GM21390 (cell line): ENCODE data around the gene CDC20B.

ENCODE experiments used
- ATAC-seq: cut with Tn5 transposase; IDR thresholded peaks from one replicate; pipeline ENCODE4 v1.9.1; 2021; ENCODE audit not compliant: unreplicated experiment

Gene CDC20B, protein sequence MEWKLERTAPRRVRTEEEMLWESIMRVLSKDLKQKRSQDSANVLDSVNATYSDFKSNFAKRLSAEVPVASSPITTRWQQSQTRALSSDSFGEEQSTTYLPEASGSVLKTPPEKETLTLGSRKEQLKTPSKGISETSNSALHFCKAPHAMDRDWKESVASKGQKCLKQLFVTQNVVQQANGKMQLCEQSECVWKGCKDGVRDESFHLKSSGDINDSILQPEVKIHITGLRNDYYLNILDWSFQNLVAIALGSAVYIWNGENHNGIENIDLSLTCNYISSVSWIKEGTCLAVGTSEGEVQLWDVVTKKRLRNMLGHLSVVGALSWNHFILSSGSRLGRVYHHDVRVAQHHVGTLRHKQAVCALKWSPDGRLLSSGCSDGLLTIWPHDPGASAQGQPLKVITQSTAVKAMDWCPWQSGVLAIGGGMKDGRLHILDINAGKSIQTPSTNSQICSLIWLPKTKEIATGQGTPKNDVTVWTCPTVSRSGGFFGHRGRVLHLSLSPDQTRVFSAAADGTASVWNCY

DNA sequence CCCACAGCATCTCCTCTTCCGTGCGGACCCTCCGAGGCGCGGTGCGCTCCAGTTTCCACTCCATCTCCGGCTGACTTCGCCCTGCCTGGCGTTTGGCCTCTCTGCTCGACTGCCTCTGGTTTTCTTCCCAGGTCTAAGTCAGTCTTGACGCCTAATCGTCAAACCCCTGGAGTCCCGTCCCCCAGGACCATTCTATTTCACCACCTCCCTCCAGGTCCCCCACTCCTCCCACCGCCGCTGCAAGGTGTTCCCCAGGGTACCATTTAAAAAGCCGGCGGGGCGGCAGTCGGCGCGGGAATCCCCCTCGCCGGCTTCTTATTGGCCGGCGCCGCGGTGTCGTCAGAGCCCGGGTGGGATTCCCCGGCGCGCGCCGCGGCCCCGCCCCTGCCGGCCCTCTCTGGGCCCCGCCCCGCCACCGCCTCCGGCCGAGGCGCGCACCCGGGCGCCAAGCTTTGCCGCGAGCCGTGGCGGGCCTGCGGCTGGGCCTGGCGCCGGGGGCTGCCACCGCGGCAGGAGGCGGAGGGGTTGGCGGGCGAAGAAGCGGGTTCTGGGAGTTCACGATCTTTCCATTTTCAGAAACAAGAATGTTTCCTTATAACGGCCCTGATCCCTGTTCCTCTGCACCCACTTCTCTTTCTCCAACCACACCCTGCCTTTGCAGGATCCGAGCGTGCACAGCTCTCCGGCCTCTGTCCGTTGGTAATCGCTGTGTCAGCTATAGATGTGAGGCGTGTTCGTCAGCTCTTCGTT lies at the start of gene CDC20B:
Gene CDC20B, minus strand, starts transcription at position 241 of the 750 bp plus-strand sequence. Its CDS starts 177 bp downstream, at position 64.
- peak; percentile 89 for ATAC-seq

DNA sequence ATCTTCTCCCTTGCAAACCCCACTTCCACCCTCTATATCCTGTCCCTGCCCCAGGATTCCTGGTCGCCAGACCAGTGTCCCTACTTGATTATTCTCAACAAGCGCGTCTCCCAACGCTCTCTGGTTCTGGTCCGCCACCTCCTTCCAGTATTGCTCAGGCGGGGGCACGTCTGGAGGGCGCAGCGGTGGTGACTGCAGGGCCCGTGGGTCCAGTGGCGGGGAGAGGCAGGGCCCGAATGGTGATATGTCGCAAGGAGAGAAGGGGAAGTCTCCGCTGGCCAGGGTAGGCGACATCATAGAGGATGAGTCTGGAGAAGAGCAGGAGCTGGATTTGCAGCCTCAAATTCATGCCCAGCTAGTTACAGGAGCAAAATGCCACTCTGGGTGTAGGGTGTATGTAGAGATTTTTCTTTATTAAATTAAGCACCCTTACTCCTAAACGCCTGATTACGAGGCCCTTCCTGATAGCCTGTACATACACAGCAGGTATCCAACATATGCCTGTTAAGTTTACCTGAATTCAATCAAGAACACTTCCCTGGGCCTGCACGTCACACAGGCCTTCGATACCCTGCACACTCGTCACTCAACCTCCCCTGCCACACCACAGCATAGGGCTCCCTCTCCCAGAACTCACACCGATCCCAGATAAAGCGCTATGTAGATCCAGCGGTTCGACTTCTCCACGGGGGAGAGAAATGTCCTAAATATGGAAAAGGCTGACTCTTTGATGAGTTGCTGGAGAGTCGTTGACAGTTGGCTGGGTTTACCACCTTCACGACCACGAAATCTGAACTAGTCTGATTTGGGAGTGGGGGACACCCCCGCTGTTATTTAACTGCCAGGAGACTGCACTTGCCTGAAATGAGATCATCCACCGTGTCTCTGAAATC lies 49.4 kb upstream of the CDC20B start:
- ATAC-seq, result no peak

DNA sequence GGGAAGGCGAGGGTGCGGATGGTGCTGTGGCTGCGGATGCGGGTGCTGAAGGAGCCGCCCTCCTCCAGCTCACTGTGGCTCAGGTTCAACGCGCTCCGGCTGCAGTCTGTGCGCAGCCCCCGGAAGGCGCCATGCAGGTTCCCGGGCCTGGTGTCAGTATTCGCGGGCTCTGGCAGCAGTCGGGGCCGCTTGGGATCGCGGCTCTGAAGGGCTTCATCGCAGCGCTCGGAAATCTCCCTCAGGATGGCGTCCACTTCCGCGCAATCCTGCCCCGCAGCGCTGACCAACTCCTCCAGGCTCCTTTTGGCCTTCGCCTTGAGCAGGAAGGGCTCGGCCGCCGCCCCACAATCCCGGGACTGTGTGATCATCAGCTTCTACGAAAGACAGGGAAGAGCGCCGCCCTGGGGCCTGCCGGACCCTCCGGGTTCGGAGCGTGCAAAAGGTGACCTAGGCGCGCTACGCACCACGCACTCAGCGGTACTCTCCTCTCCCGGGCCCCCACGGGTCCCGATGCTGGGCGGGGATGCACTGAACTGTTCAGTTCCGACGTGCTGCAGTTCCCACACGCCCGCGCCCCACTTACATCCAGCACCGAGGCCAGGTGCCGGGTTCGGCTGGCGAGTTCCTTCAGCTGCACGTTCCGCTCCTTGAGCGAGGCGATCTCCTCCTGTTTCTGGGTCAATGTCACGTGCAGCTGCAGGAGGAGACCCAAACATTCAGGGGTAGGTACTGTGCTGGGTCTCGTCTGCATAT lies 47.6 kb upstream of the CDC20B start:
- ATAC-seq, result no peak

DNA sequence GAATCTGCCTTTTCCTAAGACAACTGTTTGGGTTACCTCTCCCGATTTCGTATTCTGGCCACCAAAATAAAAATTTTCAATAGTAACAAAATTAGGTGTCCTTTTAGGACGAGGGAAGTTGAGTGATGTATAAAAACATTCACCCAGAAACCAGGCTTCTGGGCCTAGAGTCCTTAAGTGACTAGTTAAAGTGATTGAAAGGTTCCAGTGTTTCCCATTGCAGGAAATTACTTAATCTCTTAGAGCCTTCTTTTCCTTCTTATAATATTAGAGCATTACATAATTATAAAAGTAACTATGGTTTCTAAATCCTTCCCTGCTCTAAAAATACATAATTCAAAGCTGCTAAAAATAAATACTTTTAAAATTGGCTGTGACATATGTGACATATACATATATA lies 46.8 kb upstream of the CDC20B start:
- no peak for ATAC-seq

DNA sequence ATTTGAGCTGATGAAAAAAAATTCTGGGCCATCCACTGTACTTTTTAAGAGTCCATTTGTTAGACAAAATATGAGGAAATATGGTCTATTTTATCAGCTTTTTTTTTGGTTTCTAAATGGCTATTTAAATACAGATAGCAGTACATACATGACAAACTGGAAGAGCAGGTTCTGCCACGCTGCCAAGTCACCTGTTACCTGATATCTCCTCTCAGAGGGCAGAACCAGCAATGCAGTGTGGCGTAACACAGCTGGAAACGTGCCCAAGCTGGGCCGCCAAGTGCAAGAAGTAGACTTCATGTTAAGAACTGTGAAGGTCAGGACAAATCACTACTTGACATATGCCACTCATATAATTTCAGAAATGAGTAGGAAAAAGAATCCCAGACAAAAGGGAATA lies 46.0 kb upstream of the CDC20B start:
- no peak for ATAC-seq

DNA sequence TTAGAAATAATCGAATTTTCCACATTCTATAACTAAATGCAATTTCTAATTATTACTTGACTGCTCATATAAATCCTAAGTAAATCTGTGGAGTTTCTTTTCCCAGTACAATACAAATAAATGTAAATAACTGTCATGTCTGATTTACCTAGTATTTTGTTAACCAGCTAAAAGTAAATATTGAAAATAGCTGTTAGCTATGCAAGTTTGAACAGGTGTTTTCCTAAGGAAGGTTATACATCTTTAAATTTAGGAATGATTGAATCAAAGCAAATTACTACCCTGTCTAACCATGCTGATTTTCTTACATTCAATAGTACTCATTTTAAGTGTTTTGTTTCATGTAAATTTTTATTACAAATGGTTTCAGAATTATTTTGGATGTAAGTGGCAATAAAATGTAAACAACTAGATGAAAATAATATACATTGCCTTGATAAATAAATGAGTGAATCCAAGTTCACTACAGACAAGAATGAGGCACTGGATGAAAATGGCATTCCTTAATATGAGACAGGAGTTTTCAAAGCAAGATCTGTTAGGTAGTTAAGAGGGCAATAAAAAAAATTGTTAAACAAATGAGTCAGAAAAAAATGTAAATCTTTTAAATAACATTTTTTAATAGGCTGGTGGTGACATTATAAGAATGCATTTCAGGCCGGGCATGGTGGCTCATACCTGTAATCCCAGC lies 38.4 kb upstream of the CDC20B start:
- no peak for ATAC-seq

DNA sequence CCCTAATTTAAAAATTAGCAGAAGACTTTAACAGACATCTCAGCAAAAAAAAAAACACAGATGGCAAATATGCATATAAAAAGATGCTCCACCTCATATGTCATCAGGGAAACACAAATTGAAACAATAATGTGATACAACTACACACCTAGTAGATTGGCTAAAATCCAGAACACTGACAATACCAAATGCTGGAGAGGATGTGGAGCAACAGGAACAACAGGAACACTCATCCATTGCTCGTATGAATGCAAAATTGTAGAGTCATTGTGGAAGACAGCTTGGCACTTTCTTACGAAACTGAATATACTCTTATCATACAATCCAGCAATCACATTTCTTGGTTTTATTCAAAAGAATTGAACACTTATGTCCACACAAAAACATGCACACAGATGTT lies 32.0 kb upstream of the CDC20B start:
- no peak for ATAC-seq

DNA sequence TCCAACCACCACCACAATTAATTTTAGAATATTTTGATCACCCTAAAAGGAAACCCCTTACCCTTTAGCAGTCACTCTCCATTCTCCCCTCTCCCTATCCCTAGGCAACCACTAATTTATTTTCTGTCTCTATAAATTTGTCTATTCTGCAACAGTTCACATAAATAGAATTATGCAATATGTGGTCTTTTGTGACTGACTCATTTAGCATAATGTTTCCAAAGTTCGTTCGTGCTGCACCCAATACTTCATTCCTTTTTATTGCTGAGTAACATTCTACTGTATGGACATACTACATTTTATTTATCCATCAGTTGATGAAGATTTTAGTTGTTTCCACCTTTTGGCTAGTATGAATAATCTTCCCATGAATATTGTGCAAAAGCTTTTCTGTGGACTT lies 18.2 kb upstream of the CDC20B start:
- no peak for ATAC-seq

DNA sequence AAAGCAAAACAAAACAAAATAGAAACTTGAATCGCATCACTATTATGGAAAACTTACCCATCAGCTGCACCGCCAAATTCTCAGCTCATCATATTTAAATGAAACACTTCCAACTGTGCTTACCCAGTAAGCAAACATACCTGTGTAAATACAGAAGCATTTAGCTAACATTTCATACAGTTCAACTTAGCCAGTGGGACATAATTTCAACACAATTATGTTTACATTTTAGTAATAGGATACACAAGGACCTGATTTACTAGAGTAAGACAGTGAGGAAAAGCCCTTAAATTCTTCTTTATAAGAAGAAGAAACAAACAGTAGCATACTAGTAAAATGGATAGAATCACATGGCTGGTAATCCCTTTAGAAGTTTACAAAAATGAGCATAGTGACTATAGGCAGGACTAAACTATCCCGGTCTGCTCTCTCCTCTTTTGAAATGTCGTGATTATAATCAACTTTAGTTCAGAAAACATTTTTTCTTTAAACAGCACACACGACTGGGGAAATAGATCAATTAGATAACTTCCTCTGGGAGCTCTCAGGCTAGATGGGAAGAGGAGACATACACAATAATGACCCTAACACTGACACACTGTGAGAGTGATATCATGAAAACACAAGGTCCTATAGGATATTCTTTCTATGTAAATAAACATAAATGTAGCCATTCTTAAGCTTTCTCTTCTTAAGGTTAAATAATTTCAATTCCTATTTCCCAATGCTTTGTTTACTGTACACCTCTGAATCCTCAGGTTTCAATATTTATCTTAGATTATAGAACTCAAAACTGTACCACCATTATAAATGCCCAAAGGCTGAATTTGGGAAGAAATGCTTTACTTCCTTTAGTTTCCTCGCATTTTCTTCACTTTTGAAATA lies 15.9 kb upstream of the CDC20B start:
- no peak for ATAC-seq

DNA sequence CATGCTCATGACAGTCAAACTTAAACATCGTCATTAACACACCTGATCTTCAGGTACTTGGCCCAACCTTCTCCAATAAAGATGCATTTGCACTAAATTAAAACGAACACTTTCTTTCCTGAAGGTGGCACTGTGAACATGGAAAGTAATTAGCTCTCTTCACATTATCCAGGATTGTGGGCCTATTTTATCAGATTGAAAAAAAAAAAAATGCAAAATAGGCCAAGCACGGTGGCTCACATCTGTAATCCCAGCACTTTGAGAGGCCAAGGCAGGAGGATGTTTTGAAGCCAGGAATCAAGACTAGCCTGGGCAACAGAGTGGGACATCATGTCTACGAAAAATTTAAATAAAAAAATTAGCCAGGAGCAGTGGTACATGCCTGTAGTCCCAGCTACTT lies 14.4 kb upstream of the CDC20B start:
- ATAC-seq, result no peak

DNA sequence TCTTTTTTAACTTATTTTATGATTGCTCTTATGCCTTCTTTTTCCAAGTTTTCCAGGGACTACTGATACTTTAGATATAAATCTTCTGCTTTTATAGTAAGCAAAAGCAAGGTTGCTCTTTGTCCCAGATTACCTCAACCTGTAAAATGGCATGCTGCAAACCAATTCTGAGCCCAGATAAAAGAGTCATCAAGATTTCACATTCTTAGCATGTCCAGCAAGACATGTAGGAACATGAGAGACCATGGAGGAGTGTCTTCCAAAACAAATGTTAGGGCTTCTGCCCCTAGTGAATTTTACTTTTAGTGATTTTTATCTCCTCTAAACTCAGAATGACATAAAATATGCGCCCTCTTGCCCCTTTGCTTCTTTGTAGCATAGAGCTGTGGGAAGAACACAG lies 7.0 kb upstream of the CDC20B start:
- ATAC-seq, result no peak

DNA sequence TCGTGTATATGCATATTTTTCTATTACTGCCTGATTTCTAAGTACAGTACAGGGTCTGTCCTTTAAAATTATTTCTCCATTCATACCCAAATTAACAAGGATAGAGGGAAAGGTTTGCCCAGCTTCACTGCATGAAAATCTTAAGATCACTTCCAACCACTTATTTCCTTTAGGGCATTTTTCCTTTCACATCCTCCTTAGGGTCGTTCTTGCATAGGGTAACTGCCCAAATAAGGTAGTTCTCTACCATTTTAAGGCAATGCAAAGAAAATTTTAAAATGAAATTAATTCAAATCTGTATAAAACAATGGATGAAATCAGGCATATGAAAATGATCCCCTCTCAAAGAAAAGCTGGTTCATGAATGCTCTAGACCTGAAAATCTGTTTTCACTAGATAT lies 4.1 kb upstream of the CDC20B start:
- no peak for ATAC-seq

DNA sequence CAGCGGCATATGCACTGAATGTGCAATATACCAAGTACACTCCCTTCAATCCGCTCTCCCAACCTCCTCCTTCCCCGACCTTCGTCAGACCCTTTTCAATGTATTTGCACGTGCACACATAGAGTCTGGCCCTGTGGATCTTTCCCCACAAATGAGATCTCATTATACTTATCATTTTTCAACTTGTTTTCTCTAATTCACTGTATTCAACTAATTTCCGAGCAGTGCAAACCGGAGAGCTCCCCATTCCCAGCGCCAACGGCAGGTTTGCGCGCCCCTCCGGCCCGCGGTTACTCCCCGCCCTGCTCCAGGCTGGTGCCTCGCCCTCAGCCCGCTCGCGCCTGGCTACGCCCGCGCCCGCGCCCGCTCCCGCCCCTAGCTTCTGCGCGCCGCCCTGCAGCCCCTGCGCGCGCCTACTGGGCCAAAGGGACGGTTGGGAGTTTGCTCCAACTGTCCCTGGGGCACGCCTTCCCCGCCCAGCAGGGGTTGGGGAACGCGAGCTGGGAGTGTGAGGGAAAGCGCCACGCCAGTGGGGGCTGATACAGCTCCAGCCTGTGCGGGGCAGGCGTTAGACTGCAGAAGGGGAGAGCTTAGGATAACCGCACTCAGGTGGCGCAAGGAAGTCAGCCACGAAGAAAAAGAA lies 3.3 kb upstream of the CDC20B start:
- ATAC-seq, result no peak

DNA sequence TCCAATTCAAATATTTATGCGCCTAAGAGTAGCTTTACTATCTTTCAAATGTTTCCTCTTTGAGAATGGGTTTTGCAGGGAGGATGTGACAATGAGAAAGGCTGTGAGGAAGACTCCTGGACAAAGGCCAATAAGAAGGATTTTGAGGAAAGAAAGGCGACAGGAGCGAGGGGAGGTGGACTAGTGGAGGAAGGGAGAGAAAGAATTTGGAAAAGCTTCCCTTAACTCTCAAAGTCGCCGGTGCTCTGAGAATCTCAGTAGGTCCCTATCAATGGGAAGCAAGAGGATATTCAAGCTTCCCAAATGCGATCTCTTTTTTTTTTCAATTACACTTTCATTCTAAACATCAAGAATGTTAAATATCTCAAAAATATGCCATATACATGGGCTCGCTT lies 2.8 kb upstream of the CDC20B start:
- ATAC-seq, result no peak

DNA sequence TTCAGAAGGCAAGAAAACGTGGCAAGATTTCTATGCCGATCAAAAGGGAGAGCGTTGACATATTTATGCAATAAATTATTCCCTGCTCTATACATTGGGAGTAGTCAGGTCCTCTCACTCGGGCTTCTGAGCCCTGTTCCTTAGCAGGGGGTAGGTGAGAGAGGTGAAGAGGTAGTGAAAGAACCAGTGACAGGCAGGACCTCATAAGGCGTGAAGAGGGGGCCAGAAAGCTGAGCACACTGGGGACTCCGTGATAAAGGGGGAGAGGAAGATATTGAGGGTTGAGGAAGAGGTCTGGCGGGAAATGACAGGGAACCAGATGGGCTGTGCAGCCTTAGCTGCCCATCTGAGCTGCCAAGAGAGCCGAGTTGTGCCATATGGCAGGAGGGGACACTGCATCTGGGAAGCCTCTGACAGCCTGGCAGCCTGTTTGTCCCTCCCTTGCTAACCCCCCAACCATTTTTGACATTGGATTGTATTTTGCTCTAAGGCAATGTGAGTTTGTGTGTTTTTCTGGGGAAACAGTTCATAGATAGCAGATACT lies 782 bp upstream of the CDC20B start:
- ATAC-seq, result peak; percentile 8

DNA sequence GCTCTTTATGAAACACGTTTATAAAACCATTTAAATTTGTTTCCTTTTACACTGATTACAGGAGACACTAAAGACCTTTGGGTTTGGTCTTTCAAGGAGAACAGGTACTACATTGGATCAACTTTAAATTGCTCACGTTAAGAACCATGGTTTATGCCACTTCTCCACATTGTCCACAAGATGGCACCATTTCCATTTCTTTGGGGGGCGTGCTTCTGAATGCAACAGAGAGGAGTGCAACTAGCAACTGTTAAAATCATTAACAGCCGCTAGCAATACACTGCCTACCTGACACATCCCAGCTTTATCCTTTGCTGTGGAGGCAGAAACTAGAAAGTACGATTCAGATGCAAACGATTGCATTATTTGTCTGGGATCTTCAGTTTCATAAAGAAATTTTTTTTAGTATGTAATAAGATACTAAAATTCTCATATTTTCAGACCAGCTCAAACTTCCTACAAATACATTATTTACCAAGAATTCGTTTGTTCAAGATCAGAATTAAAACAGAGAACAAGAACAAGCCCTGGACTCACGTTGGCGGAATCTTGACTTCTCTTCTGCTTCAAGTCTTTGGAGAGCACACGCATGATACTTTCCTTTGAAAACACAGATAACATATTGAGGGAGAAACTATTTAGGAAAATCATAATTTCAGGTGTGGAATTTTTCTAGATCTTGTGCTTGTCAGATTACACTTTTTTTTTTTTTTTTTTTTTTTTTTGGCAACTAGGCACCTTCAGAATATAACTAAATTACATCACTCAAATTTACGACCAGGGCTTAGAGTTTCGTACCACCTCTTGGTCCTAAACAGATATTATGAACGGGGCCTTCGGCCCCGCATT lies 702 bp downstream of the CDC20B start:
- peak; percentile 63 for ATAC-seq

DNA sequence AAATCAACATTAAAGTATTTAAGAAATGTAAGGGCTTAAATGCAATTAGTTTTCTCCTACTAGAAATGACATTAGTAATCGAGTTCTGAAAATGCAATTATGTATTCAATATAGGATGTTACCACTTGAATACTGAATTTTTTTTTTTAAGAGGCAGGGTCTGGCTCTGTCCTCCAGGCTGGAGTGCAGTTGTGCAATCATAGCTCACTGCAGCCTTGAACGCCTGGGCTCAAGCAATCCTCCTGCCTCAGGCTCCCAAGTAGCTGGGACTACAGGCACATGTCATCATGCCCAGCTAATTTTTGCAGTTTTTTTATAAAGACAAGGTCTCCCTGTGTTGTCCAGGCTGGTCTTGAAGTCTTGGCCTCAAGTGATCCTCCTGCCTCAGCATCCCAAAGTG lies 1.5 kb downstream of the CDC20B start:
- ATAC-seq, result no peak
